ENCODE results near the gene GINS3.

GINS3 gene

GRCh38 chr16:58392215-58393137 is at the start of gene GINS3:
TSS of gene GINS3 (plus strand) at chr16:58392471. CDS start at chr16:58392602, 131 bp downstream.
- peaks cover 9% of the 10 kb centered on the region for H3K4me1 ChIP-seq (ENCODE audit: low read length)
- H3K79me2 ChIP-seq (ENCODE audit: low read length): peaks cover 26% of the 10 kb centered on the region
- peak within 1 kb of the TSS; percentile 93 for H3K4me3 ChIP-seq (ENCODE audit: low read length)
- H2AFZ ChIP-seq (ENCODE audit: low read depth, low read length): peak within 1 kb of the TSS; percentile 95
- no peaks in the 10 kb centered on the region for H3K9me3 ChIP-seq (ENCODE audit: insufficient read depth, low read length)
- peaks cover 13% of the 10 kb centered on the region for H3K36me3 ChIP-seq (replicated peaks; ENCODE audit: low read depth, low read length)
- H3K27me3 ChIP-seq (ENCODE audit: low read depth, low read length): no peaks in the 10 kb centered on the region
- H3K4me2 ChIP-seq (ENCODE audit: low read length): peak within 1 kb of the TSS; percentile 73
- H4K20me1 ChIP-seq (ENCODE audit: insufficient read depth, low read length): no peaks in the 10 kb centered on the region
- H3K9ac ChIP-seq (ENCODE audit: low read length): peak within 1 kb of the TSS; percentile 98
- TF ChIP-seq EZH2phosphoT487 (IDR thresholded peaks at IDR 0.05; ENCODE audit: low read depth) (no peak), CTCF (IDR thresholded peaks at IDR 0.05; ENCODE audit: low read depth, low read length) (no peak)
- peak within 1 kb of the TSS; percentile 81 for H3K27ac ChIP-seq (ENCODE audit: low read length)

- H3K27me3 ChIP-seq (ENCODE audit: low read depth, low read length): peaks cover 8% of the 10 kb centered on the region
- no peaks in the 10 kb centered on the region for H3K79me2 ChIP-seq (ENCODE audit: low read length)
- H3K4me2 ChIP-seq (ENCODE audit: low read length): no peak overlapping the region
- no peak for TF ChIP-seq EZH2phosphoT487 (IDR thresholded peaks at IDR 0.05; ENCODE audit: low read depth)
- no peak for TF ChIP-seq CTCF (IDR thresholded peaks at IDR 0.05; ENCODE audit: low read depth, low read length)
- H4K20me1 ChIP-seq (ENCODE audit: insufficient read depth, low read length): no peaks in the 10 kb centered on the region
- H3K4me1 ChIP-seq (ENCODE audit: low read length): peaks cover 10% of the 10 kb centered on the region
- no peak overlapping the region for H3K9ac ChIP-seq (ENCODE audit: low read length)
- no peaks in the 10 kb centered on the region for H3K36me3 ChIP-seq (replicated peaks; ENCODE audit: low read depth, low read length)
- no peak overlapping the region for H3K4me3 ChIP-seq (ENCODE audit: low read length)
- H3K27ac ChIP-seq (ENCODE audit: low read length): no peak overlapping the region
- H3K9me3 ChIP-seq (ENCODE audit: insufficient read depth, low read length): no peaks in the 10 kb centered on the region
- H2AFZ ChIP-seq (ENCODE audit: low read depth, low read length): peak overlapping the region; percentile 50
Measured at GRCh38 chr16:58343562-58343961, 48.7 kb upstream of the GINS3 start.

GRCh38 chr16:58345574-58346354 is 46.5 kb upstream of the GINS3 start:
- Histone ChIP-seq H3K79me2 (ENCODE audit: low read length) (no peaks in the 10 kb centered on the region), H3K36me3 (replicated peaks; ENCODE audit: low read depth, low read length) (no peaks in the 10 kb centered on the region), H3K4me1 (ENCODE audit: low read length) (peaks cover 10% of the 10 kb centered on the region), H4K20me1 (ENCODE audit: insufficient read depth, low read length) (no peaks in the 10 kb centered on the region), H3K27me3 (ENCODE audit: low read depth, low read length) (peaks cover 24% of the 10 kb centered on the region), H3K4me3 (ENCODE audit: low read length) (peak overlapping the region; percentile 45), H3K9me3 (ENCODE audit: insufficient read depth, low read length) (no peaks in the 10 kb centered on the region), H3K27ac (ENCODE audit: low read length) (no peak overlapping the region), H3K9ac (ENCODE audit: low read length) (no peak overlapping the region), H3K4me2 (ENCODE audit: low read length) (peak overlapping the region; percentile 69), H2AFZ (ENCODE audit: low read depth, low read length) (peak overlapping the region; percentile 40; the same call in 1 of the 2 replicates)
- TF ChIP-seq CTCF (IDR thresholded peaks at IDR 0.05; ENCODE audit: low read depth, low read length) (peak; percentile 59), EZH2phosphoT487 (IDR thresholded peaks at IDR 0.05; ENCODE audit: low read depth) (no peak)

Data from OCI-LY3 (cell line).